ENCODE results near the gene SCGN.

DNA sequence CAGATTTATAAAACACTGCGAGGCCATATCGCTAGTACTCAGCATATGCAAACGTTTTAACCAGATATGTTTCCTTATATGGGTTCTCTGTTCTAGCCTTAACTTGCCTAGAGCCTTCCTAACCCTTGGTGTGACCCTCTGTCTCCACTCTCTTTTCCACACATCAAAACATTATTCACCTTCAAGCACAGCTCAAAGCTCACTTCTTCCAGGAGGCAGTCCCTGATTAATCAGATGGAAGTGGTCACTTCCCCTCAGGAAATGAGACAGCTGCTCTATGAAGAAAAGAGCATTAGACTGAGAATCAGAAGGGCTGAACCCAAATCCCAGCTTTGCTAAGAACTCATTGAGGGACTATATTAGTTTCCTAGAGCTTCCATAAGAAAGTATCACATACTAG is 62.8 kb downstream of the SCGN start:
- TF ChIP-seq ZNF140 (tag by site-specific recombination; IDR thresholded peaks at IDR 0.05) (no peak), ZBTB20 (tag by site-specific recombination; IDR thresholded peaks at IDR 0.05) (no peak), ZNF221 (tag by site-specific recombination; IDR thresholded peaks at IDR 0.05; ENCODE audit: borderline replicate concordance) (no peak), ZNF341 (tag by site-specific recombination; IDR thresholded peaks at IDR 0.05; ENCODE audit: low read depth) (no peak), KLF7 (tag by site-specific recombination; IDR thresholded peaks at IDR 0.05; ENCODE audit: borderline replicate concordance) (no peak)
- TF ChIP-seq, protein P1, sequence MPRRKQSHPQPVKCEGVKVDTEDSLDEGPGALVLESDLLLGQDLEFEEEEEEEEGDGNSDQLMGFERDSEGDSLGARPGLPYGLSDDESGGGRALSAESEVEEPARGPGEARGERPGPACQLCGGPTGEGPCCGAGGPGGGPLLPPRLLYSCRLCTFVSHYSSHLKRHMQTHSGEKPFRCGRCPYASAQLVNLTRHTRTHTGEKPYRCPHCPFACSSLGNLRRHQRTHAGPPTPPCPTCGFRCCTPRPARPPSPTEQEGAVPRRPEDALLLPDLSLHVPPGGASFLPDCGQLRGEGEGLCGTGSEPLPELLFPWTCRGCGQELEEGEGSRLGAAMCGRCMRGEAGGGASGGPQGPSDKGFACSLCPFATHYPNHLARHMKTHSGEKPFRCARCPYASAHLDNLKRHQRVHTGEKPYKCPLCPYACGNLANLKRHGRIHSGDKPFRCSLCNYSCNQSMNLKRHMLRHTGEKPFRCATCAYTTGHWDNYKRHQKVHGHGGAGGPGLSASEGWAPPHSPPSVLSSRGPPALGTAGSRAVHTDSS (tag by site-specific recombination; IDR thresholded peaks at IDR 0.05): no peak
- TF ChIP-seq, protein P2, sequence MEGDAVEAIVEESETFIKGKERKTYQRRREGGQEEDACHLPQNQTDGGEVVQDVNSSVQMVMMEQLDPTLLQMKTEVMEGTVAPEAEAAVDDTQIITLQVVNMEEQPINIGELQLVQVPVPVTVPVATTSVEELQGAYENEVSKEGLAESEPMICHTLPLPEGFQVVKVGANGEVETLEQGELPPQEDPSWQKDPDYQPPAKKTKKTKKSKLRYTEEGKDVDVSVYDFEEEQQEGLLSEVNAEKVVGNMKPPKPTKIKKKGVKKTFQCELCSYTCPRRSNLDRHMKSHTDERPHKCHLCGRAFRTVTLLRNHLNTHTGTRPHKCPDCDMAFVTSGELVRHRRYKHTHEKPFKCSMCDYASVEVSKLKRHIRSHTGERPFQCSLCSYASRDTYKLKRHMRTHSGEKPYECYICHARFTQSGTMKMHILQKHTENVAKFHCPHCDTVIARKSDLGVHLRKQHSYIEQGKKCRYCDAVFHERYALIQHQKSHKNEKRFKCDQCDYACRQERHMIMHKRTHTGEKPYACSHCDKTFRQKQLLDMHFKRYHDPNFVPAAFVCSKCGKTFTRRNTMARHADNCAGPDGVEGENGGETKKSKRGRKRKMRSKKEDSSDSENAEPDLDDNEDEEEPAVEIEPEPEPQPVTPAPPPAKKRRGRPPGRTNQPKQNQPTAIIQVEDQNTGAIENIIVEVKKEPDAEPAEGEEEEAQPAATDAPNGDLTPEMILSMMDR (tag by site-specific recombination; IDR thresholded peaks at IDR 0.05): no peak
- TF ChIP-seq, protein P3, sequence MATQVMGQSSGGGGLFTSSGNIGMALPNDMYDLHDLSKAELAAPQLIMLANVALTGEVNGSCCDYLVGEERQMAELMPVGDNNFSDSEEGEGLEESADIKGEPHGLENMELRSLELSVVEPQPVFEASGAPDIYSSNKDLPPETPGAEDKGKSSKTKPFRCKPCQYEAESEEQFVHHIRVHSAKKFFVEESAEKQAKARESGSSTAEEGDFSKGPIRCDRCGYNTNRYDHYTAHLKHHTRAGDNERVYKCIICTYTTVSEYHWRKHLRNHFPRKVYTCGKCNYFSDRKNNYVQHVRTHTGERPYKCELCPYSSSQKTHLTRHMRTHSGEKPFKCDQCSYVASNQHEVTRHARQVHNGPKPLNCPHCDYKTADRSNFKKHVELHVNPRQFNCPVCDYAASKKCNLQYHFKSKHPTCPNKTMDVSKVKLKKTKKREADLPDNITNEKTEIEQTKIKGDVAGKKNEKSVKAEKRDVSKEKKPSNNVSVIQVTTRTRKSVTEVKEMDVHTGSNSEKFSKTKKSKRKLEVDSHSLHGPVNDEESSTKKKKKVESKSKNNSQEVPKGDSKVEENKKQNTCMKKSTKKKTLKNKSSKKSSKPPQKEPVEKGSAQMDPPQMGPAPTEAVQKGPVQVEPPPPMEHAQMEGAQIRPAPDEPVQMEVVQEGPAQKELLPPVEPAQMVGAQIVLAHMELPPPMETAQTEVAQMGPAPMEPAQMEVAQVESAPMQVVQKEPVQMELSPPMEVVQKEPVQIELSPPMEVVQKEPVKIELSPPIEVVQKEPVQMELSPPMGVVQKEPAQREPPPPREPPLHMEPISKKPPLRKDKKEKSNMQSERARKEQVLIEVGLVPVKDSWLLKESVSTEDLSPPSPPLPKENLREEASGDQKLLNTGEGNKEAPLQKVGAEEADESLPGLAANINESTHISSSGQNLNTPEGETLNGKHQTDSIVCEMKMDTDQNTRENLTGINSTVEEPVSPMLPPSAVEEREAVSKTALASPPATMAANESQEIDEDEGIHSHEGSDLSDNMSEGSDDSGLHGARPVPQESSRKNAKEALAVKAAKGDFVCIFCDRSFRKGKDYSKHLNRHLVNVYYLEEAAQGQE (tag by site-specific recombination; IDR thresholded peaks at IDR 0.05): no peak
- TF ChIP-seq, protein P4, sequence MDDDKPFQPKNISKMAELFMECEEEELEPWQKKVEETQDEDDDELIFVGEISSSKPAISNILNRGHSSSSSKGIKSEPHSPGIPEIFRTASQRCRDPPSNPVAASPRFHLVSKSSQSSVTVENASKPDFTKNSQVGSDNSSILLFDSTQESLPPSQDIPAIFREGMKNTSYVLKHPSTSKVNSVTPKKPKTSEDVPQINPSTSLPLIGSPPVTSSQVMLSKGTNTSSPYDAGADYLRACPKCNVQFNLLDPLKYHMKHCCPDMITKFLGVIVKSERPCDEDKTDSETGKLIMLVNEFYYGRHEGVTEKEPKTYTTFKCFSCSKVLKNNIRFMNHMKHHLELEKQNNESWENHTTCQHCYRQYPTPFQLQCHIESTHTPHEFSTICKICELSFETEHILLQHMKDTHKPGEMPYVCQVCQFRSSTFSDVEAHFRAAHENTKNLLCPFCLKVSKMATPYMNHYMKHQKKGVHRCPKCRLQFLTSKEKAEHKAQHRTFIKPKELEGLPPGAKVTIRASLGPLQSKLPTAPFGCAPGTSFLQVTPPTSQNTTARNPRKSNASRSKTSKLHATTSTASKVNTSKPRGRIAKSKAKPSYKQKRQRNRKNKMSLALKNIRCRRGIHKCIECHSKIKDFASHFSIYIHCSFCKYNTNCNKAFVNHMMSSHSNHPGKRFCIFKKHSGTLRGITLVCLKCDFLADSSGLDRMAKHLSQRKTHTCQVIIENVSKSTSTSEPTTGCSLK (tag by site-specific recombination; IDR thresholded peaks at IDR 0.05): no peak
